Cerebellar nuclear complex (tissue), 1 donor: Measurements from ENCODE around the gene COG2.
"Not testable (repeated sequence)": the region's sequence is repeated elsewhere in the genome, so short reads cannot be mapped to it uniquely, and the experiment has no call there.

ENCODE experiments used
- DNase-seq, 2 experiments: peaks; one replicate each; lab custom pipeline; 2025; lab: John Stamatoyannopoulos, UW

Gene COG2

GRCh38 chr1:230642263-230642959 is at the start of gene COG2:
Gene COG2 (plus strand): TSS chr1:230642481. CDS start chr1:230642607, 126 bp downstream.
- DNase-seq: peak; percentile 23 to 59

GRCh38 chr1:230592848-230593414 is 49.4 kb upstream of the COG2 start:
- DNase-seq: no peak

GRCh38 chr1:230594214-230594773 is 48.0 kb upstream of the COG2 start:
- DNase-seq: no peak

- DNase-seq: no peak
Observed at GRCh38 chr1:230595181-230595580, 47.1 kb upstream of the COG2 start.

DNA sequence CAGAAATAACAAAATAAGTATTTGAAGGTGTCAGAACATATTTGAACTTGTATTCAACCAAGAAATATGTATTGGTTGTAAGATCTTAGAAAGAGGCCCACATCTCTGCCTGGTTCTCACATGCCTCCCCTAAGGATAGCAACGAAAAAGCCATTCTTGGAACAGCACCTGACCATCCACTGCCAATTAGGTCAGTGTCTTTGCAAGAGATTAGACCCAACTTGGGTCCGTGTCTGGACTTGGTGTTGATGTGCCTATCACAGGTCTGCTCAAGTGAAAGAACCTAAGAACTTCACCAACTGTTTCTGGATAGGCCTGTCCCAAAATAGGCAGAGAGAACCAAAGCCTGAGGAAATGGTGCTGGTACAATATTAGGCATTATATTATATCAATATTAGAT is 46.0 kb upstream of the COG2 start:
- DNase-seq: peak; percentile 62 to 66

DNA sequence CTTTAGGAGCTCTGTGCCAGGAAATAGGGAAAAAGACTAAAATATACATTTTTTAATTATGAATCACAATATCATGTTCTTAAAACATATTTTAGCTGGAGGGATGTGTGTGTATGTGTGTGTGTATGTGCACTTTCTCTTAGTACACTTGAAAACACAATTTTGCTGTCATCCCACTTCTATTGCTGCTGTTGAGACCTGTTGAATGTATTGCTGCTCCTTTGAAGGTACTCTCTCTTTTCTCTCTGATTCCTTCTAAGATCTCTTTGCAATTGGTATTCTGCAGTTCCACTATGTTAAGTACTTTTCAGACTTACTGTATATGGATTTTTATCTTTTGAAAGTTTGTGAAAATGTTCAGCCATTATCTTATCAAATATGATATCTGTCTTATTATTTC is 43.5 kb upstream of the COG2 start:
- DNase-seq: no peak

GRCh38 chr1:230599926-230600656 is 42.2 kb upstream of the COG2 start:
- no peak for DNase-seq

- DNase-seq: not testable (repeated sequence)
Observed at GRCh38 chr1:230600657-230601400, 41.5 kb upstream of the COG2 start.

DNA sequence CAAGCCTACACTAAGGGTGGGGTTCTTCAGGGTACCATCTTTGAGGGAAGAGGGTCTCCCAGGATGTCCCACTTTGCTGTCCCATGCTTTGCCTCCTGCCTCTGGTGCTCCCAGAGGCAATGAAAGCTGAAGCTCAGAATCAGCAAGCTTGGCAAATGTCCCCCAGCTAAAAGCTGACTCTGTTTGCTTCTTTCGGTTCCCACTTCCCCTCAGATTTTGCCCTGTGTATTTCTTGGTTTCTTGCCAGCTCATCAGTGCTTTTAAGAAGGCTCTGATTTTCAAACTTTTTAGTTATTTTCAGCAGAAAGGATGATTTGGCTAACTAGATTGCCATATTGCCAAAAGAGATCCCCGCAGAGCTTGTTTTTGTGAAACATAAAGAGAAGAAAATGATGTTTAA is 33.1 kb upstream of the COG2 start:
- DNase-seq: no peak

GRCh38 chr1:230610589-230610988 is 31.7 kb upstream of the COG2 start:
- no peak for DNase-seq

DNA sequence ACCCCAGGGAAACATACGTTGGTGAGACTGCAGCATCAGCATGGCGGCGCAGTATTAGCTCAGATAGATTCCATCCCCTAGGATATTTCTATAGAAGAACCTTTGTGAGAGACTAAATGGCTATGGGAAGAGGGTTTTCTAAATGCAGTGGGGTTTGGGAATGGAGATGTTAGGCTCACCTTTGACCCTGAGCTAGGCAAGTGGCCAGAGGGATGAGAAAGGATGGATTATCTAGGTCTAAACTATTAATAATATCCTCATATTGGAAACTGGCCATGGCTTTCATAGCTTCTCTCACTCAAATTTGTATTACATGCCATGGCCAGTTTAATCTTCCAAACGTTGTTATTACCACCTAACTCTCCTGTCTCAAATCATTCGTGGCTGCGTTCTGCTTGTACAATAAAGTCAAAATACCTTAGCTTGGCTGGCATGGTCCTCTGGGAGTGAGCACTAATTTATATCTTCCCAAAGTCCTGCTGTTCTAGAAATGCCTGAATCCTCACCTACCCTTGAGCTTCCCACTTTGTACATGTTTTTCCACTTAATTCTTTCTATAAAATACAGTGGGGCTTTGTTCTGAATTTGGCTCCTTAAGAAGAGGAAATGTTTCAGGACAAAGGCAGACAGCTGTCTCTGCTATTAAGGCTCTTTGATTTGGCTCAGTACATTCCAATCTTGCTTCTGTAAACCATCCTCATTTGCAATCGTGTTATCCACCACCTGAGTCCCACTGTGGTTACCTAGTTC is 31.0 kb upstream of the COG2 start:
- no peak for DNase-seq

DNA sequence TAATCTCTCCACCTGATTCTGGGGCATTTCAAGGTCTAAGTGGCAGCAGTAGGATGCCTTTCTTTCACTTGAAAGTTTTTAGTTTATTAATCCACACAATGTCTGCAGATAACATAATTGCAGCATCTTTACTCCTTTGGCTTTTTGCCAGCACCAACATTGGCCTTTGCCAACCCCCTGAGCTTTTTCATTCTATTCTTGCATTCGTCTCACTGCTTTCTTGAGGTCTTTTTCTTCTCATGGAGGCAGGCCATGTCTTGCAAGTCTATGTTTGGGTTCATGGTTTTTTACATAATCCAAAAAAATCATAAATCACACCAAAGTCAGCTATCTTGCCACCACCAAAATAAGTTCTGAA is 30.4 kb upstream of the COG2 start:
- no peak for DNase-seq

- DNase-seq: no peak
Observed at GRCh38 chr1:230612651-230613050, 29.6 kb upstream of the COG2 start.

GRCh38 chr1:230614121-230614520 is 28.2 kb upstream of the COG2 start:
- DNase-seq: no peak

- no peak for DNase-seq
Observed at GRCh38 chr1:230618537-230618936, 23.7 kb upstream of the COG2 start.

DNA sequence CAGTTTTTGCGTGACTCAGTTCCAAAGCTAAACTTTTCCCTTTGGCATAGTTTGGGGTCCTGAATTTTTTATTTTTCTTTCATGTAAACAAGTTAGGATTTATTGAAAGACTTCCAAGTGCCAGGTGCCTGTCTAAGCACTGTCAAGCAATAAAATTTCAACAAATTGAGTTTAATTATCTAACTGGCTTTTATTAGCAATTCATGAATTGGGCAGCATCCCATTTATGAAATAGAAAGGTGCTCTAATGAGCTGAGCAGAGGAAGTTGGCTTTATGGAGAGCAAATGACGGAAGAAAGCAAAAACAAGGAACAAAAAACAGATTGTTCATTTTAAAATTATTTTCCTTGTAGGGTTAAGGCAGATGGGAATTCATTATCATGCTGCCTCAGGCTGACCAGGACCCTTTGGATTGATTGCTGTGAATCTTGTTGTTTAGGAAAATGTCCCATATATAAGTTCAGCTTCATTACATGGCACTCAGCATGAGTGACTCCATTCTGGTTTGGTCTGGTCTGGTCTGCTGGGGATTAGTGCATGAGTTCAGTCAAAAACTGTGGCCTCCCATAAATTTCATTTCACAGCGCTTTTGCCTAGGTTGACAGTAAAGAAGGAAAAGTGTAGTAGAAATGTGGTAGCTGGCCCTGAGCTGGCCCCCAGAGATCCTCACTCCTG is 21.5 kb upstream of the COG2 start:
- no peak for DNase-seq

GRCh38 chr1:230621324-230622030 is 20.8 kb upstream of the COG2 start:
- no peak for DNase-seq

DNA sequence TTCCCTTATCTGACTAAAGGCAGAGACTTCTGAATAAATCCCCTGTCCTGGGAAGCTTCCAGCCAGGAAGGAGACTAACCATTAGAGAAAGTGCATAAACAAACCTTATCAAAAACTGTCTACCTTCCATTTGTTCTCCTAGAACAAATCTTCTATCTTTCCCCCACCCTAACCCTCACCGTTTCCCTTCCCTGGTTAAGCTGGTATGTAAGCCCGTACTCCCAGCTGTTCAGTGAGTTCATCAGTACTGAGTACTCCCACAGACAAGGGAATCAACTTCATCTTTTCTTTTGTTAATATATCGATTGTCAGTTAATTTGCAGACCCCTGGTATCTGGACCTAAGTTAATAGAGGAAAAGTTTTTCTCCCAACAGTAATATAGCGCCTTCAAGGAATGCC is 20.1 kb upstream of the COG2 start:
- no peak for DNase-seq

GRCh38 chr1:230624097-230624713 is 18.1 kb upstream of the COG2 start:
- no peak for DNase-seq

GRCh38 chr1:230626232-230626631 is 16.0 kb upstream of the COG2 start:
- DNase-seq: no peak
